Activated naive CD4-positive, alpha-beta T cell treated with anti-CD3 and anti-CD28 coated beads, Interleukin-2, amount 50 U/mL, for 24 hours (primary cell): ENCODE measurements around the gene ZNF43.
"Not testable (repeated sequence)": the region's sequence is repeated elsewhere in the genome, so short reads cannot be mapped to it uniquely, and the experiment has no call there.

Source experiments
- H3K27ac Mint-ChIP-seq: one replicate; pipeline ENCODE4 v1.8.0; 2021; ENCODE audit warnings: mild to moderate bottlenecking, mixed read lengths
- H3K27me3 Mint-ChIP-seq: one replicate; pipeline ENCODE4 v1.8.0; 2021; ENCODE audit warnings: mixed read lengths
- H3K36me3 Mint-ChIP-seq: one replicate; pipeline ENCODE4 v1.8.0; 2021; ENCODE audit warnings: mixed read lengths
- H3K4me1 Mint-ChIP-seq: one replicate; pipeline ENCODE4 v1.8.0; 2021; ENCODE audit warnings: mixed read lengths
- H3K4me3 Mint-ChIP-seq: one replicate; pipeline ENCODE4 v1.8.0; 2021; ENCODE audit warnings: mild to moderate bottlenecking, mixed read lengths
- H3K9me3 Mint-ChIP-seq: one replicate; pipeline ENCODE4 v1.8.0; 2021; ENCODE audit warnings: mixed read lengths

ZNF43 gene

GRCh38 chr19:21755555-21755954 lies 80.4 kb downstream of the ZNF43 start:
- H3K27ac Mint-ChIP-seq: peak overlapping the region; percentile 47
- H3K36me3 Mint-ChIP-seq: peaks cover 63% of the 10 kb centered on the region
- H3K4me3 Mint-ChIP-seq, H3K9me3 Mint-ChIP-seq, H3K27me3 Mint-ChIP-seq: not testable (repeated sequence)
- peaks cover 38% of the 10 kb centered on the region for H3K4me1 Mint-ChIP-seq
